NCI-H2227 treated with DMSO at 0.1 percent for 48 hours (cell line): Measurements from ENCODE around the gene CCS.
"Not testable (repeated sequence)": the region's sequence is repeated elsewhere in the genome, so short reads cannot be mapped to it uniquely, and the experiment has no call there.

Experiments
- DNase-seq: peaks from one replicate; lab custom pipeline; 2025; lab: John Stamatoyannopoulos, UW

The CCS gene, protein sequence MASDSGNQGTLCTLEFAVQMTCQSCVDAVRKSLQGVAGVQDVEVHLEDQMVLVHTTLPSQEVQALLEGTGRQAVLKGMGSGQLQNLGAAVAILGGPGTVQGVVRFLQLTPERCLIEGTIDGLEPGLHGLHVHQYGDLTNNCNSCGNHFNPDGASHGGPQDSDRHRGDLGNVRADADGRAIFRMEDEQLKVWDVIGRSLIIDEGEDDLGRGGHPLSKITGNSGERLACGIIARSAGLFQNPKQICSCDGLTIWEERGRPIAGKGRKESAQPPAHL

DNA sequence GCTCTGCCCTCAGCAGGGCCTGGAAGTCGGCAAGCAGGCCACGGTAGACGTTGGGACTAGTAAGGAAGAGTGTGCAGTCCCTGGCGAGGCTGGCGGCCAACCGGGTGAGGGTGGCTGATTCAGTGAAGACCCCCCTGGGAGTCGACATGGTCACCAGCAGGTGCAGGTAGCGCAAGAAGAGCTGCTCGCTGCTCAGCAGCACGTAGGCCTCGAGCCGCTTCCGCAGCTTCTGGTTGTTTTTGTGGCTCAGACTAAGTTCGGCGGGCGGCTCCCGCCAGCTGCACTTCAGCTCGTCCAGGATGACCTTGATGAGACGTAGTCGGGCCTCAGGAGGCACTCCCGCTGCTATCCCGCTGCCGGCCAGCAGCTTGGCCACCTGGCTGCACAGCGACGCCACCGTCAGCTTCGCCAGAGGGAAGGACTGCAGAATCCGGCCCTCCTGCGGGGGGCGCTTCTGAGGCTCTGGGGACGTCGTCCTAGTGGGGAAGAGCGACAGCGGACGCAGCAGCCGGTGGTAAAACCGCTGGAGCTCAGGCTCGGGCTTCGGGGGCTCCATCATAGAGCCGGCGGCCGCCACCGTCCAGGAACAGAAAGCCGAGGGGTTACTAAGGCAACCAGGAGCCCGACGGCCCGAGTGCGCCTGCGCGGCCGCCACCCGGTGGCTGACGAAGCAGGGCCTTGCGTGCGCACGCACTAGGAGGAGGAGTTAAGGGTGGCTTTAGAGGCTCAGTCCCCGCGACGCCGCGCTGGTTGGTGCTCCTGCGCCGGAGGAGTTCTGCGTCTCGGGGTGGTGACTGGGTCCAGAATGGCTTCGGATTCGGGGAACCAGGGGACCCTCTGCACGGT, at the start of gene CCS, which contains the start of gene CCDC87:
Gene CCS (plus strand): TSS at position 729 of the 846 bp plus-strand sequence. CDS start 77 bp downstream, at position 806.
Gene CCDC87 (minus strand): TSS at position 607 of the 846 bp plus-strand sequence. CDS start 48 bp downstream, at position 559.
- peak; percentile 85 for DNase-seq

DNA sequence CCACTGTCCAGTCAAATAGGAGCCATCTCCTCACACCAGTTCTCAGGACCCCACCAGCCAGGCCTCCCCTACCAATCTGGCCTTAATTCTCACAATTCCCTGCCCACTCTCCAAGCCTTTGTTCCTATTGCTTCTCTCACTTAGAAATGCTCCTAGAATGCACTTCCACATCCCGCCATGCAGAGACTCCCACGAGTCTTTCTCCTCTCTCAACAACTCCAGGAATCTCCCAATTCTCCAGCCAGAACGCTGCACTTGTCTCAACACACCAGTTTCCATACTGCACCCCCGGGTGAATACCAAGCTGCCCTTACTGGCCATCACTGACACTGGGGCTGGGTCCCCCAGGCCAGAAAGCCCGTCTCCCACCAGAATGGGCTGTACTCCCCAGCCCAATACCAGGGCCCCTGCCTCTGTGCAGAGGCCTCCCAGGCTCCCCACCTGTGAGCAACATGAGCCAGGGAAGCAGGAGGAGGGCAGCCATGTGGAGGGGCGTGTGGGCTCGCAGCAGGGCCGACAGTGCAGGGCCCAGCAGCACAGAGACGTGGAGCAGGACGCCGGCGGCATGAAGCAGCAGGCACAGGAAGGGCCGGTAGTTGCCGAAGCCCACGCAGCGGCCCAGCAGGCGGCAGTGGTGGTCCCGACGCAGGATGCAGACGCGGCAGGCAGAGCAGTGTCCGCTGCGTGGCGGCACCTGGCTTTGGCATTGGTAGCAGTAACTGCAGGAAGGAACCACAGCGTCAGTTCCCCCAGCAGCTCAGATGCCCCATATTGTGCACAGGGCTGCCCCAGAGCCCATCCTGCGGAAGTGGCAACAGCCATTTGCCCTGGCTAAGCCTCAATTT, 49.5 kb upstream of the CCS start:
- peak; percentile 36 for DNase-seq

DNA sequence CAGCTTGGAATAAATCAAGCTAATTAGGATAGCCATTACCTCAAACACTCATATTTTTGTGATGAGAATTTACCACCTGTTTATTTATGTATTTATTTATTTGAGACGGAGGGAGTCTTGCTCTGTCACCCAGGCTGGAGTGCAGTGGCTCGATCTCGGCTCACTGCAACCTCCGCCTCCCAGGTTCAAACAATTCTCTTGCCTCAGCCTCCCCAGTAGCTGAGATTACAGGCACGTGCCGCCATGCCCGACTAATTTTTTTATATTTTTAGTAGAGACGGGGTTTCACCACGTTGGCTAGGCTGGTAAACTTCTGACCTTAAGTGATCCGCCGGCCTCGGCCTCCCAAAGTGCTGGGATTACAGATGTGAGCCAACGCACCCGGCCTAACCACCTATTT, 48.0 kb upstream of the CCS start:
- not testable (repeated sequence) for DNase-seq

DNA sequence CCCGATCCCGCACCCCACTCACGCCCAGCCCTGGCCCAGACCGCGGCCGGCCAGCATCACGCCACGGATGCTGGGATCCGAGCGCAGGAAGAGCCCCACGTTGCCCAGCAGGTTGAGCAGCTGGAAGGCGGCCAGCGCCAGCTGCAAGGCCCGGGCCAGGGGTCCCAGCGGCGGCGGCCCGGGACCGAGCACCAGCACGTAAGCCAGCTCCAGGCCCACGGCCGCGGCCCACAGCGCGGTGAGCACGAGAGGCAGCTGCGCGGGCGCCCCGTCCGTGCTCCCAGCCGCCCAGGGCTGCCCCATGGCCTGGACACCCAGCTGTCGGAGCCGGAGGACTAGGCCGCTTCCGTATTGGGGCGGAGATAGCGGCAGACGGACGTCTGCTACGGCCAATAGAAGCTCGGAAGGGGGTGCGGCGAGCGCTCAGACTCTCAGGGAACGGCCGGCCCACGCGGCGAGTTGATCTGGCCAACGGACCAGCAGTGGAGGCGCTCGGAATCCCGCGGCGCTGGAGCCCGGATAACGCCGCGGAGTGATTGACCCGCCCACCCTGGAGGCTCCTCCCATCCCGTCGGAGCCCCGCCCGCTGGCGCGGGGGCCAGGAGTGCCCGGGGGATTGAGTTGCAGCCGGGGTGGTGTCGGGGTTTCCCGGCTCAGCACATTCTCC, 47.2 kb upstream of the CCS start, which contains the start of gene ZDHHC24:
Gene ZDHHC24 (minus strand): TSS at position 348 of the 667 bp plus-strand sequence. CDS start 45 bp downstream, at position 303.
- DNase-seq = peak; percentile 96

DNA sequence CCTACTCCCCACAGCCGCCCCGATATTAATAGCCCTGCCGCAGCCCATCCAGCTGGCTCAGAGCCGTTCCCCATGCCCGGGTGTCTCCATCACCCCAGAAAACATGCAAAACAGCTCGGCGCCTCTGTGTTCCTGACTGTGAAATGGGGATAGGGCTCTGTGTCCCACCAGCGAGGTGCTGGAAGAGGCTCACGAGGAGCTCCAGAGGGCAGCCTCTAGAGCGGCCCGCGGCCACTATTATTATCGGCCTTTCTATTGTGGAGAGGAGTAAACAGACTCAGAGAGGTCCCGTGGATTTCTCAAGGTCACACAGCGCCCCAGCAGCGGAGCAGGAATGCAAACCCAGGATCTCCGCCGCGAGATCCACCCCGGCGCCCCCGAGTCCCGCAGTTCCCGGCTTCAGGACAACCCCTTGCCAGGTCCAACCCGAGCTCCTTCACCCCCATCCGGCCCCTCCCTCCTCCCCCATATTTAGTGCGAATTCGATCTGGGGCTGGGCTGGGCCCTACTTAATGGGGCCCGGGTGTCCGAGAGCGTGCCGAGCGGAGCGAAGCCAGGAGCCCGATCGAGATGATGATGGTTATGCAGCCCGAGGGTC, 46.5 kb upstream of the CCS start, which contains the start of gene ACTN3:
Gene ACTN3 (plus strand): TSS at position 536 of the 598 bp plus-strand sequence. CDS start 35 bp downstream, at position 571.
- DNase-seq = no peak

DNA sequence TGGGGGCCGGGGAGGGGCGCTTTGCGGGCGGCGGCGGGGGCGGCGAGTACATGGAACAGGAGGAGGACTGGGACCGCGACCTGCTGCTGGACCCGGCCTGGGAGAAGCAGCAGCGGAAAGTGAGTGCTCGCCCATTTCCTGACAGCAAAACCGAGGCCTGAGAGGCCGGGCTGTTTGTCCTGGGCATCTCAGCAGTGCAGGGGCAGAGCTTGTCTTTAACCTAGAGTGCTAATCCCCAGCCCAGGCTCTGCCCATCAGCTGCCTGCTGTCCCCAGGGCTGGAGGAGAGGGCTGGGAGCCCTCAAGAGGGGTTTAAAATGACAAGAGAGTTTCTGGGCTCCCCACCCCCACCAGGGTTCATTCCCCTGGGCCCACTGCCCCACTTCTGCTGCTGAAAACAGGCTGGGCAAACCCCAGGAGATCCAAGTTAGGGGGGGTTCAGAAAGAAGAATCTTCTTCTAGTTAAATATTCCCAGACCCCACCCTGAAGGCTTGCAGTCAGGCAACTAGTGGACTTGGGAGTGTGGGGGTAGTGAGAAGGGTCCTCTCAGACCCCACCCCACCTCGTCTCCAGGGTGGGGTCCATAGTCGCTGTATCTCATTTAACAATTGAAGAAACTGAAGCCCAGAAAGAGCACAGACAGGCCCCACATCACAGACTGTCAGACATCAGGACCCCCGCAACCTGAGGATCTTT, 45.9 kb upstream of the CCS start:
- DNase-seq = no peak

DNA sequence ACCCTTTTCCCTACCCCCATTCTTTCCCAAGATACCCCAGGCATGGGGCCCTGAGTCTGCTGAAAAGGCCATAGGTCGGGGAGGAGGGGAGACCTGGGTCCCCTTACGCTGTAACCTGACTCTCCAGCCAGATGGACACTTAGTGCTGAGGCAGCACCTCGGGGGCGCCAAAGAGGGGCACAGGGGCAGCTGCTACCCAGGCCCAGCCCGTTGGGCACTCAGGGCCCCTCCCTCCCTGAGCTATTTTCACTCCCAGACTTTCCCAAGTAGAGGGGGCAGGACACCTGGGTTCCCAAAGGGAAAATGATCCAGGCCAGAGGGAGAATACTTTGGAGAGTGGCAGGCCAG, 45.3 kb upstream of the CCS start:
- DNase-seq = no peak

DNA sequence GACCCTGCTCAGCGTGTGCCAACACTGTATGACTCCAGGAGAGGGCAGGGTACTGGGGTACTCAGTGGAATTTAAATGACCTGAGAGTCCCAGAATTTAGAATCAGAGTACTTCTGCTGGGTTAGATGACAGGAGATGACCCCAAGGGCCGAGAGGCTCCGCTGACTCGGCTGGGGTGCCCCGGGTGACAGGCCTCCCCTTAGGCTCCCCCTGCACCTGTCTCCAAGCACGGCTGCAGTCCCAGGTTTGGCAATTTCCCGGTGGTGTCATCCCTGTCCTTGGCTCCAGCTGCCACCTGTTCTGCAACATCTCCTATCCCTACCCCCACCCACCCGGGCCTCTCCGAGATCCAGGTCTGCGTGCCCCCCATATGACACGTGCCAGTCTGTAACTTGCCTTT, 44.9 kb upstream of the CCS start:
- no peak for DNase-seq

DNA sequence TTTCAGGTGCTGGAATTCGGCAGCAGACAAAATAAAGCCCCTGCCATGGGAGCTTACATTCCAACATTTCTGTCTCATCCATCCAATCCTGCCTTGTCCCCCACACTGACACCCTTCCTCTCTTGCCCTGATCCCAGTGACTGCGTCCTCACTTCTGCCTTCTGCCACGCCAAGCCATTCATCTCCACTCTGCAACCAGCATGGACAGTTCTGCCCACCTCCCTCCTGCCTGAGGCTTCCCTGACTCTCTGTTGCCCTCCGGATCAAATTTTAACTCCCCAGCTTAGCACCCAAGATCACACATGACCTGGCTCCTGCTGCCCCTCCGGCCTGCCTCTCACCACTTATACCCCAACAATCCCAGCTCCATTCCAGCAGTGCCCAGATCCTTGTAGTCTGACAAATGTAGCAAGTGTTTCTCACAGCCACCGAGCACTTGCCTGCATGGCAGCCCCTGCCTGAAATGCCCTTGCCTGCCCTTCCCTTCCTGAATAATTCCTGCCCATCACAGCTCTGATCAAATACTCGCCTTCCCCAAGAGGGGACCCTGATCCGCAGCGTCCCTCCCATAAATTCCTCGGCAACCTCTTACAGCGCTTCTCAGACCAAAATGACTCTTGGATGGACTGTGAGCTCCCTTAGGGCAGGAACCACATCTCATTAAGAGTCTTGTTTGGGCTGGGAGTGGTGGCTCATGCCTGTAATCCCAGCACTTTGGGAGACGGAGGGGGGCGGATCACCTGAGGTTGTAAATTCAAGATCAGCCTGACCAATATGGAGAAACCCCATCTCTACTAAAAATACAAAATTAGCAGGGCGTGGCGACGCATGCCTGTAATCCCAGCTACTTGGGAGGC, 44.0 kb upstream of the CCS start:
- DNase-seq = no peak

DNA sequence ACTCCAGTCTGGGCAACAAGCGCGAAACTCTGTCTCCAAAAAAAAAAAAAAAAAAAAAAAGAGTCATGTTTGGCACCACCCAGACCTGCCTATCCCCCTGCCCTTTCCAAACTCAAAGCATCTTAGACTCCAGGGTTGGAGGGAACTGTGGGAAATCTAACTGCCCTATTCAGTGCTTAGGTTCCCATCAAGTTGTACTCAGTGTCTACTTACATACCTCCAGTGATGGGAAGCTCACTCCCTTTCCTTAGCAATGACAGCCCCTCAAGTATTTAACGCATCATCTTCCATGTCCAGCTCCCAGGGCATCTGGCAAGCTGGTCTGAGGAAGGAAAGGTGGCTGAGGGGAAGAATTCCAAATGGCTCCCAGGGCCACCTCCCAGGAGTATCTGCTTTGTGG, 43.3 kb upstream of the CCS start:
- DNase-seq = no peak

DNA sequence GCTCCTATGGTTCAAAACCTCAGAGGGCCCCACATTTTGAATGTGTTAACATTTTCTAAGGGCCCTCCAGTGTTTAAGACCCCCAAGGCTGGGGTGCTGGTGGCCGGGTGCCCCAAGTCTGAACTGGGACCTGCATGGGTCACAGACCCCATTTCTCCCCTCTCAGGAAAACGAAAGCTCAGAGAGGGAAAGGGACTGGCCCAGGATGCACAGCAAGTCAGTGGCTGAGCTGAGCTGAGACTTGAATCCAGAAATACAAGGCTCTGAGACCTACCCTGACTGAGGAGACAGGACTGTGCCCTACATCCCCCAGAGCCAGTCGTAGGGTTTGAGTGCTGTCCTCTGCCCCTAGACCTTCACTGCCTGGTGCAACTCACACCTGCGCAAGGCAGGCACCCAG, 42.1 kb upstream of the CCS start:
- no peak for DNase-seq

DNA sequence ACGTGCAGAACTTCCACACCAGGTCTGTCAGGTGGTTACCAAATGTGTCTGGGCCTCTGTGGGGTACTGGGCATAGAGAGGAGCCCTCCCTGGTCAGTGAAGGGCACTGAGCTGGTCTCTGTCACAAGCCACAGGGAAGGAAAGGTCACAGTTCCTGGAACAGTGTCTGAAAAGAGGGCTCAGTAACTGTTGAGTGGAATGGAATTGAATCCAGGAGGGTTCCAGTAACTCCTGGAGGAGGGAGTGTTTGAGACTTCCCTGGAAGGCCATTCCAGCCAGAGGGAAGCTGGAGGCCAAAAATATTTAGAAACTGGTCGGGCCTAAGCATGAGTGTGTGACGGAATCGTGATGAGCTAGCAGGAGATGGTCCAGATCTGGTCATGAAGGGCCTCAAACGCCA, 38.4 kb upstream of the CCS start:
- no peak for DNase-seq

DNA sequence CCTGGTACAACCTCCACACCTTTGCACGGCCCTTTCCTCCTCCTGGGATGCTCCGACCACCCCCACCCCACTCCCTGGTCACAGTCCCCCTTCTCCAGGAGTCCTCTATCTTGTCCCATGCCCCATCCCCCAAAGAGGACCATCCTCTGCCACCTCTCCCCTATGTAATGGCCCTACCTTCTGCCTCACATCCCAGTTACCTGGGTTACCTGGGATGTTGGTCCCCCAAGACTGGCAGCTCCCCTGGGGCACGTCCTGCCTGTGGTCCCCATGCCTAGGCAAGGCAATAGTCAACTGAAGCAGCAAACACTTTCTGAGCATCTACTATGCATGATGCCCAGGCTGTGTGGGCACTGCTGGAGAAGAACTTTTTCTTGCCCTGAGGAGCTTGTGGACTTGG, 37.6 kb upstream of the CCS start:
- no peak for DNase-seq

DNA sequence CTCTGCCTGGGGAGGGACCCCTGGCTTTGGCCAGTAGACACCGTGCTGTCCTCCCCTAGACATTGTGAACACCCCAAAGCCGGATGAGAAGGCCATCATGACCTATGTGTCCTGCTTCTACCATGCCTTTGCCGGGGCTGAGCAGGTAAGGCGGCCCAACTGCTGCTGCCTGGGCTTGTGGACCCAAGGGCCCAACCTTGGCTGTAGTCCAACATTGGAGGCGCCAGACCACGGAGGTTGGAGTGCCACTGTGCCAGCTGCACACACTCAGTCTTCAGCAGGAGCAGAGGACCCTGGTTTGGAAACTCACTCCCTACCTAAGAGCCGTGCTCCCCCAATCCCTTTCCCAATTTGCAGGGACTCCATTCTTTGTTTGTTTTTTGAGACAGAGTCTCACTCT, 36.9 kb upstream of the CCS start:
- DNase-seq = no peak

DNA sequence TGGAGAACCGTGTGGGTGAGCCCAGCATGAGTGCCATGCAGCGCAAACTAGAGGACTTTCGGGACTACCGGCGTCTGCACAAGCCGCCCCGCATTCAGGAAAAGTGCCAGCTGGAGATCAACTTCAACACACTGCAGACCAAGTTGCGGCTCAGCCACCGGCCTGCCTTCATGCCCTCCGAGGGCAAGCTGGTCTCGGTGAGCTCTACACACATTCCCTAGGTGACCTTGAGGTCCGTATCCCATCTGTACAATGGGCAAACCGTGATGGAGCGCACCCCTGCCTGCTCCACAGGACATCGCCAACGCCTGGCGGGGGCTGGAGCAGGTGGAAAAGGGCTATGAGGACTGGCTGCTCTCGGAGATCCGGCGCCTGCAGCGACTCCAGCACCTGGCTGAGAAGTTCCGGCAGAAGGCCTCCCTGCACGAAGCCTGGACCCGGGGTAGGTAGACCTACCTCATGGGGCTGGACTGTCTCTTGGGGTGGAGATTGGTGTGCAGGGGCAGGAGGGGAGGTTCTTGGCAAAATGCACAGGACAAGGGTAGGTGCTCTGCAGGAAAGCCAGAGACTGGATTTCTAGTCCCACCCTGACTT, 35.2 kb upstream of the CCS start:
- DNase-seq = no peak

DNA sequence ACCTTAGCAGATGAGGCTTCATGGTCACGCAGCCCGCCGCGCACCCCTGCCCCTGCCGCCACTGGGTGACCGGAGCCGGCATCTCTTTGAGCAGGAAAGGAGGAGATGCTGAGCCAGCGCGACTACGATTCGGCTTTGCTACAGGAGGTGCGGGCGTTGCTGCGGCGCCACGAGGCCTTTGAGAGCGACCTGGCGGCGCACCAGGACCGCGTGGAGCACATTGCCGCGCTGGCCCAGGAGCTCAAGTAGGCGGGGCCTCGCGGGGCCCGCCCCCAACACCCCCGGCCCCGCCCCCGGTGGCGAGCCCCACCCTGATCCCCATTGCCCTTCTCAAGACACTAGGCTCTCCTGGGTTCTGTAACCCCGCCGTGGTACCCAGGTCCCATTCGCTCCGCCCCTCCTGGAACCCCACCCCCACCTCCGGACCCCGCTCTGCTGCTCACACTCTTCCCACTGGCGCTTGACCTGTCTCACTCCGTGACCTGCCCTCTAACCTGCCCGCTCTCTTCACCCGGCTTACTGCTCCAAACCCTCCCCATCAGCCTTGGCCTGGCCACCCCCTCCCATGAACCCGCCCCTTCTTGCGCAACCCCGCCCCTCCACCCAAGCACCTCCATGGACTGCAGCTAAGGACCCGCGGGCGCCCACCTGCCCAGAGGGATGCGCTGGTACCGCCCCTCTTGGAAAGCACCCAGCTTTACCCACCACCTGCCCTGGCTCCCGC, 33.7 kb upstream of the CCS start:
- no peak for DNase-seq

DNA sequence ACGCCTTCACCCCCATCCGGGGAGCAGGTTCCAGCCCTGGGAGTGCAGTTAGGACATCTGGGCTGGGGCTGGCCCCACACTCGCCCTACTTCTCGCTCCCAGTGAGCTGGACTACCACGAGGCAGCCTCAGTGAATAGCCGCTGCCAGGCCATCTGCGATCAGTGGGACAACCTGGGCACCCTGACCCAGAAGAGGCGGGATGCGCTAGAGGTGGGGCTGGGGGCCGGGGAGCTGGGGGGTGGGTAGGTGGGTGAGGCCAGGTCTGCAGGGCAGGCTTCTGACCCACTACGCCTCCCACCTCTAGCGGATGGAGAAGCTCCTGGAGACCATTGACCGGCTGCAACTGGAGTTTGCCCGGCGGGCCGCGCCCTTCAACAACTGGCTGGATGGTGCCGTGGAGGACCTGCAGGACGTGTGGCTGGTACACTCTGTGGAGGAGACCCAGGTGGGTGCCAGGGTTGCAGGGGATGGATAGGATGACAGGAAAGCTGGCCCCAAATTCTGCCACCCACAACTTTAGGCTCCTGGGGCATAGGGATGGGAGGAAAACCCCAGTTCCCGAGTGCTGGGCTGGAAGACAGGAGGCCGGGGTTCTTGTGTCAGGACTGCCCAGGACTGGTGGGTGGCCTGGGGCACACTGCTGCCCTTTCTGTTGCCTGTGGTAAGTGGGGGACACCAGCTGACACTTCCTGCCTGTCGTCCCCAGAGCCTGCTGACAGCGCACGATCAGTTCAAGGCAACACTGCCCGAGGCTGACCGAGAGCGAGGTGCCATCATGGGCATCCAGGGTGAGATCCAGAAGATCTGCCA, 32.9 kb upstream of the CCS start:
- DNase-seq = no peak
